Transverse colon (tissue), 4 donors: ENCODE results near the gene TTLL9.

Experiments
- CTCF ChIP-seq, 5 experiments: fragments of 200-600 bp in 3 of 5; fragments of 450-650 bp in 2 of 5; sonication (generic) in 3 of 5; IDR thresholded peaks; 1 replicate in 2 of 5; 2 replicates in 3 of 5; pipeline ENCODE4 v1.5.1; 2016 to 2017; ENCODE audit warnings: antibody characterized with exemption in 5 of 5, inconsistent platforms in 3 of 5, mild to moderate bottlenecking in 2 of 5, moderate library complexity in 1 of 5
- EP300 ChIP-seq: sonication (generic); formaldehyde crosslinking; IDR thresholded peaks from one replicate; pipeline ENCODE4 v1.6.1; 2017; ENCODE audit warnings: antibody characterized with exemption, low read depth
- POLR2A ChIP-seq: fragments of 450-650 bp; IDR thresholded peaks from one replicate; pipeline ENCODE4 v1.6.1; 2016; ENCODE audit warnings: antibody characterized with exemption, mild to moderate bottlenecking, moderate library complexity
- POLR2AphosphoS5 ChIP-seq, 3 donors: sonication (generic); formaldehyde crosslinking; IDR thresholded peaks; one replicate each; pipeline ENCODE4 v1.6.1; 2016; ENCODE audit warnings: antibody characterized with exemption in 3 of 3

DNA sequence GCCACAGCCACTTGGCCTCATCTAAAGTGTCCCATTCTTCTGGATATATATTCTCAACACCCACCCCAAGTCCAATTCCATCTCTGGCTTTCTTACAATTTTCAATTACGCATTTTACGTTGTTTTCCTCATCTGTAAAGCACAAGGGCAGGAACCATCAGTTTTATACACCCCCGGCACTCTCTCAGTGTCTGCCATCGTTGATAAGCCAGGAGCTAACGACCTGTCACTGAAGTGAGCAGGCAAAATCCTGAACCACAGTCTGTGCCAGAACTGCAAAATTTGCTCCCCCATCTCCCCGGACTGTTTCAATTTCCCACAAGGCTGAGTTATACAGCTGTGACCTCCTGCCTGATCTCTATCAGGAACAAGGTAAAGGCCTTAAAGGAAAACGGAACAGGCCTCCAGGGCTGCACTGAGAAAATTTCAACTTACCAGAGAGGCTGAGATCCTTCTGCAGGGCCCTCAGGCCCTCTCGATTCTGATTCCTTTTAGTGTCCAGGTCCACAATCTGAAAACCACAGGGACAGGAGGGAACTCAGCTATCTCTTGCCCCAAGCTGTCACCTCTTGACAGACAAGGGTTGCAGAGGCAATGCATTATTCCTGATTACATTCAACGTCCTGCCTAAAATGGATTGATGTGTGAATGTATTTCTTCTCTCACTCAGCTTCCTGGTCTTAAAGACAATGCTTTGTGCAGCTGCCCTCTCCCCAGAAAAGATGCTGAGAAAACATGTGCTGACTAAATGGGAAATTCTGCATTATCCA lies 79.6 kb downstream of the TTLL9 start:
- TF ChIP-seq CTCF (IDR thresholded peaks at IDR 0.05), result no peak
- no peak for TF ChIP-seq EP300
- TF ChIP-seq POLR2AphosphoS5 (IDR thresholded peaks at IDR 0.05), result no peak
- TF ChIP-seq POLR2A, result no peak
